PC-3 (cell line): Measurements from ENCODE around the gene ZBTB16.

Source experiments
- CTCF ChIP-seq: fragments of 300-600 bp; sonication (generic); conservative IDR thresholded peaks from 2 replicates; pipeline ENCODE4 v1.5.1; 2017; ENCODE audit warnings: antibody characterized with exemption, low read depth, mild to moderate bottlenecking, low read length
- EZH2 ChIP-seq: fragments of 300-600 bp; sonication (generic); IDR thresholded peaks from one replicate; pipeline ENCODE4 v1.6.1; 2017; ENCODE audit warnings: antibody characterized with exemption, mild to moderate bottlenecking, low read length; ENCODE audit not compliant: unreplicated experiment

- TF ChIP-seq CTCF (no peak), EZH2 (no peak)
These were observed 215.1 kb downstream of the ZBTB16 start for GRCh38 chr11:114274637-114275036.
